Erythroblast (primary cell): ENCODE data around the gene MED16.

Experiments used
- GATA1 ChIP-seq: IDR thresholded peaks from 2 replicates; pipeline ENCODE4 v1.6.1; 2011; ENCODE audit warnings: low read depth, mild to moderate bottlenecking, control low read depth, low read length, moderate library complexity
- POLR2A ChIP-seq: IDR thresholded peaks from 2 replicates; pipeline ENCODE4 v1.6.1; 2011; ENCODE audit warnings: mild to moderate bottlenecking, low read length

GRCh38 chr19:925526-926322 lies 32.7 kb upstream of the MED16 start, which contains the start of gene ARID3A:
- peak; percentile 43 for TF ChIP-seq POLR2A
- TF ChIP-seq GATA1 = no peak
